Measurements from ENCODE around the gene CABYR.

CABYR gene

GRCh38 chr18:24188120-24188519, 49.3 kb downstream of the CABYR start:
- H3K27ac ChIP-seq (ENCODE audit: low read depth, low read length), result no peak overlapping the region
- H4K20me1 ChIP-seq (ENCODE audit: low read depth, low read length), result no peaks in the 10 kb centered on the region
- no peak overlapping the region for H3K4me3 ChIP-seq (ENCODE audit: insufficient read depth, low read length, poor library complexity, severe bottlenecking)
- H3K9me3 ChIP-seq (ENCODE audit: insufficient read depth, low read length), result no peaks in the 10 kb centered on the region
- H3K9me2 ChIP-seq (replicated peaks; ENCODE audit: insufficient read depth, low read length), result no peaks in the 10 kb centered on the region
- no peaks in the 10 kb centered on the region for H3F3A ChIP-seq (ENCODE audit: insufficient read depth)
- no peak overlapping the region for H2AFZ ChIP-seq (ENCODE audit: low read depth, low read length, severe bottlenecking)
- no peaks in the 10 kb centered on the region for H3K36me3 ChIP-seq (ENCODE audit: low read length)
- no peak overlapping the region for H3K4me2 ChIP-seq (ENCODE audit: low read depth, low read length, poor library complexity, severe bottlenecking)
- H3K9ac ChIP-seq (ENCODE audit: low read length), result no peak overlapping the region
- no peak for TF ChIP-seq EZH2phosphoT487 (conservative IDR thresholded peaks at IDR 0.05; ENCODE audit: low read length)
- no peak for TF ChIP-seq CTCF (IDR thresholded peaks at IDR 0.05; ENCODE audit: insufficient read depth, low read length, poor library complexity, severe bottlenecking)
- no peaks in the 10 kb centered on the region for H3K27me3 ChIP-seq (ENCODE audit: low read length)
- no peaks in the 10 kb centered on the region for H3K79me2 ChIP-seq (ENCODE audit: insufficient read depth, low read length)

- Histone ChIP-seq H3K4me2 (ENCODE audit: low read depth, low read length, poor library complexity, severe bottlenecking) (no peak overlapping the region), H3K36me3 (ENCODE audit: low read length) (no peaks in the 10 kb centered on the region), H3K79me2 (ENCODE audit: insufficient read depth, low read length) (no peaks in the 10 kb centered on the region), H3F3A (ENCODE audit: insufficient read depth) (no peaks in the 10 kb centered on the region), H2AFZ (ENCODE audit: low read depth, low read length, severe bottlenecking) (no peak overlapping the region), H3K27ac (ENCODE audit: low read depth, low read length) (no peak overlapping the region), H4K20me1 (ENCODE audit: low read depth, low read length) (no peaks in the 10 kb centered on the region), H3K9me3 (ENCODE audit: insufficient read depth, low read length) (no peaks in the 10 kb centered on the region), H3K9ac (ENCODE audit: low read length) (no peak overlapping the region), H3K27me3 (ENCODE audit: low read length) (no peaks in the 10 kb centered on the region), H3K9me2 (replicated peaks; ENCODE audit: insufficient read depth, low read length) (no peaks in the 10 kb centered on the region), H3K4me3 (ENCODE audit: insufficient read depth, low read length, poor library complexity, severe bottlenecking) (no peak overlapping the region)
- no peak for TF ChIP-seq CTCF (IDR thresholded peaks at IDR 0.05; ENCODE audit: insufficient read depth, low read length, poor library complexity, severe bottlenecking)
- no peak for TF ChIP-seq EZH2phosphoT487 (conservative IDR thresholded peaks at IDR 0.05; ENCODE audit: low read length)
Measured at GRCh38 chr18:24189007-24189528, 50.2 kb downstream of the CABYR start.

GRCh38 chr18:24189664-24190346, 50.9 kb downstream of the CABYR start:
- no peak overlapping the region for H3K9ac ChIP-seq (ENCODE audit: low read length)
- no peak overlapping the region for H3K4me2 ChIP-seq (ENCODE audit: low read depth, low read length, poor library complexity, severe bottlenecking)
- H3K27me3 ChIP-seq (ENCODE audit: low read length), result no peaks in the 10 kb centered on the region
- H3K4me3 ChIP-seq (ENCODE audit: insufficient read depth, low read length, poor library complexity, severe bottlenecking), result no peak overlapping the region
- no peak overlapping the region for H3K27ac ChIP-seq (ENCODE audit: low read depth, low read length)
- H3K79me2 ChIP-seq (ENCODE audit: insufficient read depth, low read length), result no peaks in the 10 kb centered on the region
- no peaks in the 10 kb centered on the region for H3F3A ChIP-seq (ENCODE audit: insufficient read depth)
- no peak overlapping the region for H2AFZ ChIP-seq (ENCODE audit: low read depth, low read length, severe bottlenecking)
- no peaks in the 10 kb centered on the region for H3K36me3 ChIP-seq (ENCODE audit: low read length)
- H3K9me2 ChIP-seq (replicated peaks; ENCODE audit: insufficient read depth, low read length), result no peaks in the 10 kb centered on the region
- no peak for TF ChIP-seq EZH2phosphoT487 (conservative IDR thresholded peaks at IDR 0.05; ENCODE audit: low read length)
- no peak for TF ChIP-seq CTCF (IDR thresholded peaks at IDR 0.05; ENCODE audit: insufficient read depth, low read length, poor library complexity, severe bottlenecking)
- no peaks in the 10 kb centered on the region for H4K20me1 ChIP-seq (ENCODE audit: low read depth, low read length)
- H3K9me3 ChIP-seq (ENCODE audit: insufficient read depth, low read length), result no peaks in the 10 kb centered on the region

All from SU-DHL-6 (cell line).